GM23338 (cell line): Measurements from ENCODE around the gene WWOX. TPM values are rescaled to one million over a fixed set of nuclear protein-coding genes. Genes with fewer than 3 reads are reported as not detected.

Experiments used
- ATAC-seq: fragments of 200-7000 bp; cut with Tn5 transposase; 3 replicates; pipeline ENCODE4 v1.9.1; 2020
- DNase-seq: peaks from one replicate; pipeline ENCODE4 v3.0.0-alpha.2; 2015; ENCODE audit warnings: low spot score
- H2AFZ ChIP-seq: fragments of 200-600 bp; sonication (generic); 2 replicates; pipeline ENCODE4 v1.8.0; 2016; ENCODE audit warnings: antibody characterized with exemption, mild to moderate bottlenecking, moderate library complexity
- H3F3A ChIP-seq: fragments of 200-600 bp; sonication (generic); replicated peaks from 2 replicates; pipeline ENCODE4 v1.8.0; 2017; ENCODE audit warnings: antibody characterized with exemption, mixed run types, low read depth
- H3K27ac ChIP-seq: fragments of 200-600 bp; sonication (generic); 2 replicates; pipeline ENCODE4 v1.6.1; 2016; ENCODE audit warnings: low read depth
- H3K27me3 ChIP-seq: fragments of 200-600 bp; sonication (generic); 2 replicates; pipeline ENCODE4 v1.8.0; 2016; ENCODE audit warnings: mild to moderate bottlenecking, mixed run types, moderate library complexity; ENCODE audit not compliant: insufficient read depth
- H3K36me3 ChIP-seq: fragments of 200-600 bp; sonication (generic); 2 replicates; pipeline ENCODE4 v1.8.0; 2016; ENCODE audit warnings: mild to moderate bottlenecking; ENCODE audit not compliant: insufficient read depth
- H3K4me1 ChIP-seq: fragments of 200-600 bp; sonication (generic); 2 replicates; pipeline ENCODE4 v1.8.0; 2016; ENCODE audit warnings: mild to moderate bottlenecking, moderate library complexity; ENCODE audit not compliant: insufficient read depth
- H3K4me2 ChIP-seq: fragments of 200-600 bp; sonication (generic); 2 replicates; pipeline ENCODE4 v1.7.1; 2017; ENCODE audit warnings: mixed run types
- H3K4me3 ChIP-seq: fragments of 200-600 bp; sonication (generic); 2 replicates; pipeline ENCODE4 v1.6.1; 2016; ENCODE audit warnings: mixed run types
- H3K79me2 ChIP-seq: fragments of 200-600 bp; sonication (generic); replicated peaks from 2 replicates; pipeline ENCODE4 v1.8.0; 2017; ENCODE audit warnings: mild to moderate bottlenecking; ENCODE audit not compliant: insufficient read depth
- H3K9me2 ChIP-seq: fragments of 200-600 bp; sonication (generic); 2 replicates; pipeline ENCODE4 v1.8.0; 2017; ENCODE audit not compliant: insufficient read depth
- H4K20me1 ChIP-seq: fragments of 200-600 bp; sonication (generic); replicated peaks from 2 replicates; pipeline ENCODE4 v1.8.0; 2017; ENCODE audit warnings: mild to moderate bottlenecking; ENCODE audit not compliant: insufficient read depth
- H3K27ac Mint-ChIP-seq: 2 replicates; pipeline ENCODE4 v1.8.0; 2020; ENCODE audit warnings: inconsistent platforms, mild to moderate bottlenecking, moderate library complexity, mixed read lengths
- H3K27me3 Mint-ChIP-seq: 3 replicates; pipeline ENCODE4 v1.8.0; 2022; ENCODE audit warnings: low read depth, mild to moderate bottlenecking, moderate library complexity, mixed read lengths, inconsistent platforms; ENCODE audit not compliant: insufficient read depth, poor library complexity
- H3K36me3 Mint-ChIP-seq: 3 replicates; pipeline ENCODE4 v1.8.0; 2021; ENCODE audit warnings: low read depth, mild to moderate bottlenecking, inconsistent platforms, moderate library complexity, mixed read lengths
- H3K4me1 Mint-ChIP-seq: 3 replicates; pipeline ENCODE4 v1.8.0; 2020; ENCODE audit warnings: mild to moderate bottlenecking, inconsistent platforms, mixed read lengths
- H3K4me3 Mint-ChIP-seq: 3 replicates; pipeline ENCODE4 v1.8.0; 2021; ENCODE audit warnings: moderate library complexity, mild to moderate bottlenecking, inconsistent platforms, mixed read lengths
- H3K9me3 Mint-ChIP-seq: 3 replicates; pipeline ENCODE4 v1.8.0; 2020; ENCODE audit warnings: moderate library complexity, mild to moderate bottlenecking, inconsistent platforms, mixed read lengths
- CREB1 ChIP-seq: fragments of 250-450 bp; sonication (Bioruptor Pico); IDR thresholded peaks from 2 replicates; pipeline ENCODE4 v1.5.0; 2020; ENCODE audit warnings: low read depth, mild to moderate bottlenecking, moderate library complexity
- EZH2 ChIP-seq: fragments of 200-600 bp; sonication (generic); IDR thresholded peaks from one replicate; pipeline ENCODE4 v1.8.0; 2017; ENCODE audit warnings: antibody characterized with exemption, mild to moderate bottlenecking, low read depth; ENCODE audit not compliant: unreplicated experiment
- EZH2phosphoT487 ChIP-seq: fragments of 200-600 bp; sonication (generic); IDR thresholded peaks from one replicate; pipeline ENCODE4 v1.8.1; 2018; ENCODE audit warnings: antibody characterized with exemption; ENCODE audit not compliant: unreplicated experiment
- JUNB ChIP-seq: IDR thresholded peaks from one replicate; pipeline ENCODE4 v1.6.1; 2016; ENCODE audit warnings: antibody characterized with exemption; ENCODE audit not compliant: unreplicated experiment
- NANOG ChIP-seq: IDR thresholded peaks from 2 replicates; pipeline ENCODE4 v1.6.1; 2016; ENCODE audit warnings: antibody characterized with exemption, borderline replicate concordance
- POLR2AphosphoS5 ChIP-seq: IDR thresholded peaks from 2 replicates; pipeline ENCODE4 v1.6.1; 2016; ENCODE audit warnings: antibody characterized with exemption, low read depth
- STAT1 ChIP-seq: IDR thresholded peaks from one replicate; pipeline ENCODE4 v1.6.1; 2016; ENCODE audit warnings: antibody characterized with exemption; ENCODE audit not compliant: unreplicated experiment
- ZNF114 ChIP-seq: fragments of 250-450 bp; sonication (Bioruptor Pico); IDR thresholded peaks from 2 replicates; pipeline ENCODE4 v1.5.0; 2020; ENCODE audit warnings: mild to moderate bottlenecking, moderate library complexity
- ZNF331 ChIP-seq: fragments of 250-450 bp; sonication (Bioruptor Pico); IDR thresholded peaks from 2 replicates; pipeline ENCODE4 v1.5.0; 2020; ENCODE audit warnings: low read depth, mild to moderate bottlenecking, moderate library complexity
- ZNF462 ChIP-seq: fragments of 250-450 bp; sonication (Bioruptor Pico); IDR thresholded peaks from 2 replicates; pipeline ENCODE4 v1.5.0; 2020; ENCODE audit warnings: mild to moderate bottlenecking, moderate library complexity
- polyA plus RNA-seq: library from polyadenylated mRNA; unstranded; fragments of >200 nt; fragmentation: Nextera tagmentation; extraction: Ambion mirVana; gene quantifications from 2 replicates; pipeline ENCODE4 v1.2.1, GENCODE V29; 2016
- total RNA-seq: library from RNA; depleted of rRNA; stranded (reverse); fragments of >200 nt; shearing (Covaris generic); gene quantifications from 2 replicates; pipeline ENCODE4 v1.2.3, GENCODE V29; 2014
- TF ChIP-seq, protein P1 (sequence below): IDR thresholded peaks from one replicate; pipeline ENCODE4 v1.6.1; 2018; ENCODE audit warnings: antibody characterized with exemption; ENCODE audit not compliant: unreplicated experiment

The WWOX gene
- total and polyA plus RNA-seq, 2 experiments from 2014 or later = 10.0 to 19.3 TPM

- TF ChIP-seq, protein P1, sequence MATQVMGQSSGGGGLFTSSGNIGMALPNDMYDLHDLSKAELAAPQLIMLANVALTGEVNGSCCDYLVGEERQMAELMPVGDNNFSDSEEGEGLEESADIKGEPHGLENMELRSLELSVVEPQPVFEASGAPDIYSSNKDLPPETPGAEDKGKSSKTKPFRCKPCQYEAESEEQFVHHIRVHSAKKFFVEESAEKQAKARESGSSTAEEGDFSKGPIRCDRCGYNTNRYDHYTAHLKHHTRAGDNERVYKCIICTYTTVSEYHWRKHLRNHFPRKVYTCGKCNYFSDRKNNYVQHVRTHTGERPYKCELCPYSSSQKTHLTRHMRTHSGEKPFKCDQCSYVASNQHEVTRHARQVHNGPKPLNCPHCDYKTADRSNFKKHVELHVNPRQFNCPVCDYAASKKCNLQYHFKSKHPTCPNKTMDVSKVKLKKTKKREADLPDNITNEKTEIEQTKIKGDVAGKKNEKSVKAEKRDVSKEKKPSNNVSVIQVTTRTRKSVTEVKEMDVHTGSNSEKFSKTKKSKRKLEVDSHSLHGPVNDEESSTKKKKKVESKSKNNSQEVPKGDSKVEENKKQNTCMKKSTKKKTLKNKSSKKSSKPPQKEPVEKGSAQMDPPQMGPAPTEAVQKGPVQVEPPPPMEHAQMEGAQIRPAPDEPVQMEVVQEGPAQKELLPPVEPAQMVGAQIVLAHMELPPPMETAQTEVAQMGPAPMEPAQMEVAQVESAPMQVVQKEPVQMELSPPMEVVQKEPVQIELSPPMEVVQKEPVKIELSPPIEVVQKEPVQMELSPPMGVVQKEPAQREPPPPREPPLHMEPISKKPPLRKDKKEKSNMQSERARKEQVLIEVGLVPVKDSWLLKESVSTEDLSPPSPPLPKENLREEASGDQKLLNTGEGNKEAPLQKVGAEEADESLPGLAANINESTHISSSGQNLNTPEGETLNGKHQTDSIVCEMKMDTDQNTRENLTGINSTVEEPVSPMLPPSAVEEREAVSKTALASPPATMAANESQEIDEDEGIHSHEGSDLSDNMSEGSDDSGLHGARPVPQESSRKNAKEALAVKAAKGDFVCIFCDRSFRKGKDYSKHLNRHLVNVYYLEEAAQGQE = no peak
- TF ChIP-seq POLR2AphosphoS5 (no peak), STAT1 (no peak), JUNB (no peak)
These were observed 899.4 kb downstream of the WWOX start (continued) for GRCh38 chr16:78998879-78999278.

DNA sequence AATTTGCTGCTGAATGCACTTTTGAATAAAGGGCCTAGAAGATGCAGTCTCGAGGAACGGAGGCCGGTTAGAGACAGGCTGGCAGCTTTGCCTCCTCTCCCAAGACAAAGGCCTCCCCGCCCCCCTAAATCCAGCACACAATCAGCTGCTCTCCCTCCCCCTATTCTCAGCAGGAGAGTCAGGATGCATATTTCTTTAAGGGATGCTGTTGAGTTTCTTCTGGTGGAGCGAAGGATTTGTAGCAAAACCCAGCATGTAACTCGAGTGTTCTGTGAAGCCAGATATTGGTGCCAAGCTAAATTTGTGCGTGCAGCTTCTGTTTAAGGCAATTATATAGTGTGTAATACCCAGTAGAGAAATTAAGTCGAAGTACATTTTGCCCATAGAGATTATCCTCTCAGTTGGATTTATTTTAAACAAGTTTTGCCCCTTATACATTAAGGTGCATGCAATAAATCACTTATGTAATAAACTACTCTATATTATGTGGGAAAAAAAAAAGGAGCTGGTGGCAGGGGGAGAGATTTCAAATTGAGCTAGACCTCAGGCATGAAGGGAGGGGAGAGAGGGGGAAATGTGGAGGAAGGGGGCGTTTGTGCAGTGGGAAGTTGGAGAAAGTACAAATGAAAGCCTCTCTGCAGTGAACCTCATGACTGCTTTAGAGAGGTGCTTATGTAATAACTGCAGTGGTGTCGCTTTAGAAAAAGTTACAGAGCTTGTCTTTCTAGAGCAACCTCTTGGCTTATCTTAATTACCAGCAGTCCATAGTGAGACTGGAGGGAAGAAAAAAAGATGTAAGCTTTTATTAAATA is 901.9 kb downstream of the WWOX start:
- Mint-ChIP-seq H3K4me3 (no peak overlapping the region), H3K4me1 (peaks cover 26% of the 10 kb centered on the region), H3K27ac (no peak overlapping the region), H3K9me3 (peaks cover 3% of the 10 kb centered on the region; the same call in 2 of the 3 replicates), H3K36me3 (no peaks in the 10 kb centered on the region), H3K27me3 (peaks cover 3% of the 10 kb centered on the region)
- H3K4me2 ChIP-seq = peak overlapping the region; percentile 65
- H3K79me2 ChIP-seq = no peaks in the 10 kb centered on the region
- H3K27me3 ChIP-seq = no peaks in the 10 kb centered on the region
- no peaks in the 10 kb centered on the region for H3K9me2 ChIP-seq
- no peak overlapping the region for H3K4me3 ChIP-seq
- no peaks in the 10 kb centered on the region for H4K20me1 ChIP-seq
- peaks cover 16% of the 10 kb centered on the region for H3K4me1 ChIP-seq
- ATAC-seq (peak; percentile 95), DNase-seq (peak; percentile 65)
- H3K36me3 ChIP-seq = no peaks in the 10 kb centered on the region
- no peak overlapping the region for H2AFZ ChIP-seq
- H3K27ac ChIP-seq = no peak overlapping the region
- H3F3A ChIP-seq = no peaks in the 10 kb centered on the region
- TF ChIP-seq ZNF331 (CRISPR knock-in tag) (no peak), POLR2AphosphoS5 (no peak), ZNF462 (CRISPR knock-in tag) (no peak), CREB1 (CRISPR knock-in tag) (no peak), JUNB (no peak), STAT1 (no peak), EZH2 (no peak), NANOG (no peak), EZH2phosphoT487 (no peak), ZNF114 (no peak)
- TF ChIP-seq, protein P1 = no peak
